Posterior cingulate gyrus (tissue), 11 donors: ENCODE measurements around the gene A2ML1.
"Not testable (repeated sequence)": the region's sequence is repeated elsewhere in the genome, so short reads cannot be mapped to it uniquely, and the experiment has no call there.

Experiments used
- DNase-seq, 10 donors: peaks; one replicate each; pipeline versions ENCODE4 v3.0.0 to v3.0.0-alpha.2; 2020 to 2021; ENCODE audit warnings: mixed read lengths in 3 of 10
- intact Hi-C: fragments of 100-400 bp; cut with DNase I; formaldehyde crosslinking; loops from one replicate; pipeline ENCODE4 v1.15.1; 2023

The A2ML1 gene

GRCh38 chr12:8816448-8817050, 5.9 kb upstream of the A2ML1 start:
- DNase-seq = no peak
- intact Hi-C loops = no loop called here

GRCh38 chr12:8817856-8818255, 4.6 kb upstream of the A2ML1 start:
- intact Hi-C loops = no loop called here

GRCh38 chr12:8818526-8818925, 3.9 kb upstream of the A2ML1 start:
- no peak for DNase-seq
- intact Hi-C loops = no loop called here

More at GRCh38 chr12:8817856-8818255, 4.6 kb upstream of the A2ML1 start:
- DNase-seq = no peak

GRCh38 chr12:8819666-8819980, 2.8 kb upstream of the A2ML1 start:
- intact Hi-C loops = no loop called here
- no peak for DNase-seq

- DNase-seq = not testable (repeated sequence)
- intact Hi-C loops = loop anchor here (5.0 kb wide), 1 partner anchor 139 kb away; no protein-coding TSS in a partner anchor
These were observed 1.6 kb upstream of the A2ML1 start for GRCh38 chr12:8820676-8821407.

GRCh38 chr12:8821591-8821990, 830 bp upstream of the A2ML1 start:
- intact Hi-C loops = loop anchor here (5.0 kb wide), 1 partner anchor 139 kb away; no protein-coding TSS in a partner anchor
- DNase-seq = no peak

- DNase-seq = peak in 4 of 10 donors; percentile 17 to 25 (median 22)
- intact Hi-C loops = loop anchor here (5.0 kb wide), 1 partner anchor 141 kb away; no protein-coding TSS in a partner anchor
These were observed 1.3 kb downstream of the A2ML1 start for GRCh38 chr12:8823565-8824300.

- intact Hi-C loops = no loop called here
These were observed 5.3 kb downstream of the A2ML1 start for GRCh38 chr12:8827551-8828256.

GRCh38 chr12:8828257-8829124, 6.1 kb downstream of the A2ML1 start:
- intact Hi-C loops = no loop called here
- DNase-seq = no peak

More at GRCh38 chr12:8827551-8828256, 5.3 kb downstream of the A2ML1 start:
- no peak for DNase-seq

- intact Hi-C loops = no loop called here
- no peak for DNase-seq
These were observed 6.7 kb downstream of the A2ML1 start for GRCh38 chr12:8829125-8829518.

- intact Hi-C loops = no loop called here
These were observed 7.2 kb downstream of the A2ML1 start for GRCh38 chr12:8829621-8830020.

GRCh38 chr12:8831116-8831515, 8.7 kb downstream of the A2ML1 start:
- no peak for DNase-seq
- intact Hi-C loops = no loop called here

More at GRCh38 chr12:8829621-8830020, 7.2 kb downstream of the A2ML1 start:
- DNase-seq = no peak

- DNase-seq = no peak
- intact Hi-C loops = no loop called here
These were observed 10.1 kb downstream of the A2ML1 start for GRCh38 chr12:8832500-8832899.

GRCh38 chr12:8834230-8834629, 11.8 kb downstream of the A2ML1 start:
- DNase-seq = no peak
- intact Hi-C loops = no loop called here

- no peak for DNase-seq
- intact Hi-C loops = no loop called here
These were observed 14.9 kb downstream of the A2ML1 start for GRCh38 chr12:8837291-8837690.

GRCh38 chr12:8840321-8840720, 17.9 kb downstream of the A2ML1 start:
- DNase-seq = no peak
- intact Hi-C loops = no loop called here

GRCh38 chr12:8840938-8841633, 18.7 kb downstream of the A2ML1 start:
- DNase-seq = no peak
- intact Hi-C loops = no loop called here

GRCh38 chr12:8841778-8842177, 19.4 kb downstream of the A2ML1 start:
- no peak for DNase-seq
- intact Hi-C loops = no loop called here

GRCh38 chr12:8844665-8845064, 22.2 kb downstream of the A2ML1 start:
- intact Hi-C loops = no loop called here
- DNase-seq = peak in 1 of 10 donors; percentile 38
